Measurements from ENCODE around the gene OTULINL. TPM values are rescaled to one million over a fixed set of nuclear protein-coding genes. Genes with fewer than 3 reads are reported as not detected.

The OTULINL gene
- total RNA-seq, 1 experiment from 2014 or later = 0.34 TPM

Other genes with a start within 250 kb of the OTULINL start
- gene OTULIN, start 82.9 kb downstream of the OTULINL start, total RNA-seq (2014; rRNA removed) = 30.5 and 37.8 TPM in 2 replicates